SJSA1 (cell line): ENCODE data around the gene IFI27L1. TPM values are rescaled to one million over a fixed set of nuclear protein-coding genes. Genes with fewer than 3 reads are reported as not detected.

Experiments used
- DNase-seq, 2 experiments: peaks; one replicate each; pipeline ENCODE4 v3.0.0-alpha.2; 2015 to 2020; ENCODE audit warnings: low spot score in 2 of 2, low read depth in 1 of 2
- H3K27ac ChIP-seq: fragments of 250-450 bp; sonication (Bioruptor Pico); 2 replicates; pipeline ENCODE4 v1.5.1; 2020; ENCODE audit warnings: mild to moderate bottlenecking, moderate library complexity
- H3K27me3 ChIP-seq: fragments of 250-450 bp; sonication (Bioruptor Pico); replicated peaks from 2 replicates; pipeline ENCODE4 v1.5.1; 2020; ENCODE audit warnings: mild to moderate bottlenecking, moderate library complexity
- H3K36me3 ChIP-seq: fragments of 250-450 bp; sonication (Bioruptor Pico); 2 replicates; pipeline ENCODE4 v1.5.1; 2020; ENCODE audit warnings: mild to moderate bottlenecking
- H3K4me1 ChIP-seq: fragments of 250-450 bp; sonication (Bioruptor Pico); replicated peaks from 2 replicates; pipeline ENCODE4 v1.6.1; 2021; ENCODE audit warnings: mild to moderate bottlenecking
- H3K4me3 ChIP-seq: fragments of 250-450 bp; sonication (Bioruptor Pico); 2 replicates; pipeline ENCODE4 v1.5.1; 2020; ENCODE audit warnings: mild to moderate bottlenecking
- H3K9me3 ChIP-seq: fragments of 250-450 bp; sonication (Bioruptor Pico); replicated peaks from 2 replicates; pipeline ENCODE4 v1.5.1; 2020; ENCODE audit warnings: mild to moderate bottlenecking
- total RNA-seq: library from RNA; depleted of rRNA; stranded (reverse); fragments of >200 nt; shearing (Covaris generic); gene quantifications from 2 replicates; pipeline ENCODE4 v1.2.3, GENCODE V29; 2014; rRNA removed

IFI27L1 gene, protein sequence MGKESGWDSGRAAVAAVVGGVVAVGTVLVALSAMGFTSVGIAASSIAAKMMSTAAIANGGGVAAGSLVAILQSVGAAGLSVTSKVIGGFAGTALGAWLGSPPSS
- total RNA-seq, result 23.3 and 26.0 TPM in 2 replicates

DNA sequence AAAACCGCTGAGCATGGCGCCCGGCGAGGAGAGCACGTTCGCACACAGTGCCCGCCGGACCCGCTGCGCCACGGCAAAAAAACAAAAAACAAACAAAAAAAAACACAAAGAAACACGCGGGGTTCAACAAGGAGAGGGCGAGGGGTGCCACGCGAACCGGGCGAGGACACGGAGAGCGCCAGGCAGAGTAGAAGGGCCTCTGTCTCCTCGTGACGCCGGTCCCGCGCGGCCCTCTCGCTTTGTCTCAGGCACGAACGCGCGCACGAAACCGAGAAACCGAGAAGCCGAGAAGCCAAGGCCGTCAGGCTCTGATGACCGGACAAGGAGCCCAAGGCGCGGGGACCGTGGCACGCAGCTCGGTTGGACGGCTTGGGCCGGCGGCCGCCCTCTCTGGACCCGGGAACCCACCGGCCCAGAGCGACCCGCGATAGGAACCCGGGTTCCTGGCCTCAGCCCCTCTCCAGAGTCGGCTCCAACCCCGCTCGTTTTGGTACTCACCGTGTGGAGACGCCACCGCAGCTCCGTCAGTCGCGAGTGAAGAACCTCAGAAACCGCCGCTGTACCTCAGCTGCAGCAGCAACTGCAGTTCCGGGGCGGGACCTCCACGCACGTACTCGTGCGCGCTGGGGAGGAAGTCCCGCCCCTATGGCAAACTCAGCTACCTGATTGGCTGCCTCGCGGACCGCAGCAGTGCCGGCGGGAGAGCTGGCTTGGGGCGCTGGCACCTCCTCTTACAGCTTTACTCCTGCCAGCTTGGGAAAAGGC, at the start of gene IFI27L1, which contains the start of gene DDX24:
Gene IFI27L1, plus strand, starts transcription at position 690 of the 765 bp plus-strand sequence. CDS start 15,628 bp downstream, outside the sequence.
Gene DDX24, minus strand, starts transcription at position 582 of the 765 bp plus-strand sequence. CDS start 1,460 bp downstream, outside the sequence.
- peak within 1 kb of the TSS; percentile 72 for H3K27ac ChIP-seq
- H3K4me3 ChIP-seq, result peak within 1 kb of the TSS; percentile 82
- H3K36me3 ChIP-seq, result peaks cover 47% of the 10 kb centered on the region
- no peaks in the 10 kb centered on the region for H3K27me3 ChIP-seq
- H3K4me1 ChIP-seq, result peaks cover 17% of the 10 kb centered on the region
- DNase-seq, result peak; percentile 91 to 93
- peaks cover 2% of the 10 kb centered on the region; the same call in 1 of the 2 replicates for H3K9me3 ChIP-seq

- no peak overlapping the region for H3K27ac ChIP-seq
- no peak for DNase-seq
- no peak overlapping the region for H3K4me3 ChIP-seq
- H3K36me3 ChIP-seq, result no peaks in the 10 kb centered on the region
- H3K27me3 ChIP-seq, result no peaks in the 10 kb centered on the region
- no peaks in the 10 kb centered on the region for H3K9me3 ChIP-seq
- peaks cover 19% of the 10 kb centered on the region for H3K4me1 ChIP-seq
Observed at GRCh38 chr14:94031883-94032279, 49.2 kb upstream of the IFI27L1 start.

GRCh38 chr14:94034886-94035285, 46.2 kb upstream of the IFI27L1 start:
- H3K36me3 ChIP-seq, result no peaks in the 10 kb centered on the region
- no peak overlapping the region for H3K4me3 ChIP-seq
- no peaks in the 10 kb centered on the region for H3K4me1 ChIP-seq
- H3K27ac ChIP-seq, result no peak overlapping the region
- H3K27me3 ChIP-seq, result no peaks in the 10 kb centered on the region
- no peak for DNase-seq
- H3K9me3 ChIP-seq, result no peaks in the 10 kb centered on the region

DNA sequence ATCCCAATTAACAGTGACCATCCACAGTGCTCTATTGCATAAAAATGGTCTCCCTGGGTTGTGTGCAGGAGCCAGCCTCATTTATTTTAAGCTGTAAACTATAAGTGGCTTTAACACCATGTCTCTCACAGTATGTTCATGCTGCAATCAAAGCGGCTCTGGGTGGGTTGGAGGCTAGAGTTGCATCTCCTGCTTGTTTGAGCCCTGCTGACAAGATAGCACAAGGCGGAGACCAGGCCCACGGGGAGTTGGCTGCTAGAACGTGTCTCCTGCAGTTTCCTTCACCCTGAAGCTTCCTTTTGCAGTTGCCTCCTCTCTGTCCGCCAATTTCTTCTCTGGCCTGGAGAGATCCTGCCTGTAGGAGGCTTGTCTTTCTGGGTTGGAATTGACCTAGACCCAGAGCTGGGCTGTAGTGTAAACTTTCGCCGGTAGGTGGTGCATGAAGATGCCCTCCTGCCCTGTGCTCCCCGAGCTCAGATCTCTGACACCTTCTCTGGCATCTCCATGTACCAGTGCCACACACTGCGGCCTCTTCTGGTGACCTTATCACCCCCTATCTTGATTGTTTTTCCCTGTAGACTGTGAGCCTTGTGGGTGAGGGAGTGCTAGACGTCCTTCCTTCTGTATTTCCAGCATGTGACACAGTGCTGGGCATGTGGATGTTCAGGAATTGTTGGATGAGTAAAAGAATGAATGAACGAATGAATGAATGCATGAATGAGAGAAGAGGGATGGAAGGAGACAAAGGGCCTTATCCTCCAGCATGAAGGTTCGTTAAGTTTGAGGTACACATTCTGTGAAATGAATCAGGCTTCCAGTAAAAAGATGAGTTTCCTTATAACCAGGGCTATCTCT, 44.6 kb upstream of the IFI27L1 start:
- DNase-seq, result peak; percentile 42 to 62
- Histone ChIP-seq H3K36me3 (no peaks in the 10 kb centered on the region), H3K27me3 (no peaks in the 10 kb centered on the region)

DNA sequence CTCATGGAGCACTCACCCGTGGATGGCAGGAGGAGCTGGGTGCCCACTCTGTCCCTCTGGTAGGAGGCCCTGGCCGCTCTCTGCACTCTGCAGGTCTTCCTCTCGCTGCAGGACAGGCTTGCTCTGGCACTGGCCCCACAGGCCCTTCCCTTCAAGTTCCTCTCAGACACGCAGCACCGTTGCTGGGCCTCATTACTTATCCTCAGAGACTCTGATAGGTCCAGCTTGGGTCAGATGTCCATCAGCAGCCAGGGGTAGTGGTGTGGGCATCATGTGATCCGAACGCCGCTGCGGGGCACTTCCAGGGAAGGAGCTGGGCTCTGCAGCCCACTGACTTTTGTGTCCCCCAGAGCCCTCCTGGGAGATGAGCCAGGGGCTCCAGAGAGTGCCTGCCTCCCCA, 43.2 kb upstream of the IFI27L1 start:
- no peak for DNase-seq
- H3K4me1 ChIP-seq, result no peaks in the 10 kb centered on the region
- no peaks in the 10 kb centered on the region for H3K36me3 ChIP-seq
- H3K27ac ChIP-seq, result no peak overlapping the region
- no peak overlapping the region for H3K4me3 ChIP-seq
- no peaks in the 10 kb centered on the region for H3K9me3 ChIP-seq
- H3K27me3 ChIP-seq, result no peaks in the 10 kb centered on the region

More for the DNA sequence above, 44.6 kb upstream of the IFI27L1 start:
- Histone ChIP-seq H3K9me3 (no peaks in the 10 kb centered on the region), H3K27ac (no peak overlapping the region), H3K4me3 (no peak overlapping the region), H3K4me1 (no peaks in the 10 kb centered on the region)

DNA sequence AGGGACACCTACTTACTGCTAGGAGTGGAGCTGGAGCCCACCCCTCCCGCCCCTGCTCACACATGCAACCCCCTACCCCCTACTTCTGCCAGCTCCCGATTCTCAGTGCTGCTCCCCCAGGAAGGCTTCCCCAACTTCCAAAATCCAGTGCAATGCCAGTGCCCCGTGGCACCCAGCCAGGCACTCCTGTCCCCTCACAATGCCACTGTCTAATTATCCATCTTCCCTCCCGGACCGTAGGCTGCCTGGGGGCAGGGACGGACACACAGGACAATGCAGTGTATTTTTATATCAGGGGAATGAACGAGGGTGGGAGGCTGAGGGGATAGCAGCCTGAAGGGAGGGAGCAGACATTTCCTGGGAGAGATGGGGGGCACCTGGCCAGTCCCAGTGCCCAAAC, 42.6 kb upstream of the IFI27L1 start:
- no peak overlapping the region for H3K27ac ChIP-seq
- H3K27me3 ChIP-seq, result no peaks in the 10 kb centered on the region
- H3K9me3 ChIP-seq, result no peaks in the 10 kb centered on the region
- no peaks in the 10 kb centered on the region for H3K36me3 ChIP-seq
- no peaks in the 10 kb centered on the region for H3K4me1 ChIP-seq
- no peak overlapping the region for H3K4me3 ChIP-seq
- no peak for DNase-seq

DNA sequence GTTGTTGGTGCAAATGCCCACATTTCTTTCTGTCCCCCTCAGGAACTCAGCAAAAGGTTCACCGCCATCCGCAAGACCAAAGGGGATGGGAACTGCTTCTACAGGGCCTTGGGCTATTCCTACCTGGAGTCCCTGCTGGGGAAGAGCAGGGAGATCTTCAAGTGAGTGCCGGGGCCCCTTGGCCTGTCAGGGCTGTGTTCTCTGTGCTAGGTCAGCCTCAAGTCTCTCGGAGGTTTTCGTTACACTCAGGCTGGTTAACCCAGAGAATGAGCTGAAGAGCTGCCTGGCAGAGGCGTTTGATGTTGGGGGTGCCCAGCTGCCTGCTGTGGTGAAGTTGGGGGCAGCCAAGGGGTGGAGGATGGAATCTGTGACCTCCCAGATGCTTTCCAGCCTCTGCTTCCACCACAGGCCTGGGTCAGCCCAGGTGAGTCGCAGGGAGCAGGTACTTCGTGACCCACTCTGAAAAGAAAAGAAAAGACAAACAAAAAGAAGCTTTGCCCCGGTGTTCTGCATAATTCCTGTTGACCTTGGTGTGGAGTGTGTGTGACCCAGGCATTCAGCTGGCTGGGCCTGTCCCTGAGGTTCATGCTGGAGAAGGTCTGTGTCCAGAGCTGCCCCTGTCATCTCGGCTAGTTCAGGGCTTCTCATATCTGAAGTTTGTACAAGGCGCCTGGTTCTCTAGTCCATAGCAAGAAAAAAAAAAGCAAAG, 42.0 kb upstream of the IFI27L1 start:
- H3K4me1 ChIP-seq, result no peaks in the 10 kb centered on the region
- H3K27me3 ChIP-seq, result no peaks in the 10 kb centered on the region
- H3K4me3 ChIP-seq, result no peak overlapping the region
- H3K27ac ChIP-seq, result no peak overlapping the region
- no peak for DNase-seq
- H3K36me3 ChIP-seq, result no peaks in the 10 kb centered on the region
- H3K9me3 ChIP-seq, result no peaks in the 10 kb centered on the region

GRCh38 chr14:94040247-94040646, 40.9 kb upstream of the IFI27L1 start:
- Histone ChIP-seq H3K4me3 (no peak overlapping the region), H3K27me3 (no peaks in the 10 kb centered on the region), H3K4me1 (no peaks in the 10 kb centered on the region), H3K9me3 (no peaks in the 10 kb centered on the region), H3K36me3 (0 out of 2 replicates have a peak, but pooled peaks cover 5% of the 10 kb centered on the region), H3K27ac (no peak overlapping the region)
- DNase-seq, result no peak

DNA sequence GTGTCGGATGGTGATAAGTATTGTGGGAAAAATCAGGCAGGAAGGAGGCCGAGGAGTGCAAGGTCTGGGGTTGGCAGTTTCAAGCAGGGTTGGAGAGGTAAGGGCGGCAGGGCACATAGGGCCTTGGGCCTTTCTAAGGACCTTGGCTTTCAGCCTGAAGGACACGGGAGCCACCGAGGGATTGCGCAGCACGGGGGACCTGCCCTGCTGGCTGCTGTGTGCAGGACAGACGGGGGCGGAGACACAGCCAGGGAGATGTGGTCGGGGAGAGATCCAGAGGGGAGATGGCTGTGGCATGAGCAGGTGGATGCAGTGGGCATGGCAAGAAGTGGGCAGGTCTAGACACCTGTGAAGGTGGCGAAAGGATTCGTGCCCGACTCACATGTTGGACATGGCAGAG, 40.3 kb upstream of the IFI27L1 start:
- Histone ChIP-seq H3K4me3 (no peak overlapping the region), H3K27me3 (no peaks in the 10 kb centered on the region), H3K36me3 (peaks cover 10% of the 10 kb centered on the region), H3K27ac (no peak overlapping the region), H3K9me3 (no peaks in the 10 kb centered on the region), H3K4me1 (no peaks in the 10 kb centered on the region)
- no peak for DNase-seq

DNA sequence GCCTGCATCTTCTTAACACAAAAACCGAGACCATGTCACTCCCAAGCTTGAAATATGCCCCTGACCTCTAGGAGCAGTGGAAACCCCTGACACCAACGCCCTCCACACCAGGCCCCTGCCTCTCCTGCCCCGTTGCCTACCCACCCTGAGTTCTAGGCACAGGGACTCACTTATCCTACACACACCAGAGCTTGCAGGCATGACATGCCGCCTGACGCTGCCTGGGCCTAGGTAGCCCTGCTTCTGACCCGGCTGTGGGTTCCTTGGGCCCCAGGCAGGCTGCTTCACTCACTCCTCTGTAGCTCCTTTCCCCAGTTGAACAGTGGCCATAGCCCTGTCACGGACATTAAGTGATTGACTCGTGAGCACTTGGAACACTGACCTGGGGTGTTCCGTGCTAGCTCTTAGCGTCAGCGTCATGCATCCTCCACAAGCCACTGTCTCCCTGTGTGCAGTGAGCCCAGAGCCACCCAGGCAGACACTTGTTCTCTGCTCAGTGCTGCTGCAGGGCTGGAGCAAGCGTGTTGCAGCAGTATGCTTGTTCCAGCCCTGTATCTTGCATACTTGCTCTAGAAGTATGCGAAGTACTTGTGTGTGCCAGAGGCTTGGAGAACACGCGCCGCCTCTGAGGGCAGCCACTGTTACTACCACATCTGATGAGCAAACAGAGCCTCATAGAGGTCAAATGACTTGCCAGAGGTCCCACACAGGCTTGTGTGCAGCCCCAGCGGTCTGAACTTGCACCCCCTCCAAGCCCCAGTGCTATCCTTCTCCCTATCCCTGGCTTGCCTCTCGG, 39.4 kb upstream of the IFI27L1 start:
- Histone ChIP-seq H3K36me3 (peaks cover 16% of the 10 kb centered on the region), H3K27ac (no peak overlapping the region), H3K9me3 (no peaks in the 10 kb centered on the region), H3K4me1 (no peaks in the 10 kb centered on the region), H3K27me3 (no peaks in the 10 kb centered on the region), H3K4me3 (no peak overlapping the region)
- DNase-seq, result no peak

DNA sequence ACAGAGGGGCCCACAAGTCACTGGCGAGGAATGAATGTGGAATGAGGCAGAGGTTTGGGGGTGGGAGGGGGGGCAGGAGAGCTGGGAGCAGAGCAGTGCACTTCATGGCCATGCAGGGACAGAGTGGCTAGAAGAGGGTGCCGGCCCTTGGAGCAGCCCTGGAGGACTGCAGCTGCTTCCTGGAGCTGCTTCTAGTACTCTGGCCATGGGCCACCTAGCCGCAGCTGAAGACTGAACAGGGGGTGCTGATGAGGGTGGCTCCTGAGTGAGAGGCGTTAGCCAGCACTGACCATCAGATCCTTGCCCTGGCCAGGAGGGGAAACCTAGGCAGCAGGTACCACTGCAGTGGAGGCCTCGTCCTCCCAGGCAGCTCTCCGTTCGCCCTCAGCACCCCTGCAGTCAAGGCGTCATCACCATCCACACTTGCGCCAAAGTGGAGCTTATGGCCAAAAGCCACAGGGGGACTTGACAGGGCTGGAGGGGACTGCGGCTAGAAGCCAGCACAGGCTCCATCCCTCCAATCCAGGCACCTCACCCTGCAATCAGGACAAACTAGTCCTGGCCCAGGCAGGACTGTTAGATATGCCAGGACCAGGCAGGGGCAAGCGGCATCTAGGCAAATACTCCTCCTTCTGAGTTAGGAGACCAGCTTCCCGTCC, 38.5 kb upstream of the IFI27L1 start:
- H3K4me1 ChIP-seq, result no peaks in the 10 kb centered on the region
- peaks cover 24% of the 10 kb centered on the region for H3K36me3 ChIP-seq
- H3K9me3 ChIP-seq, result no peaks in the 10 kb centered on the region
- no peak overlapping the region for H3K27ac ChIP-seq
- no peaks in the 10 kb centered on the region for H3K27me3 ChIP-seq
- no peak overlapping the region for H3K4me3 ChIP-seq
- no peak for DNase-seq

DNA sequence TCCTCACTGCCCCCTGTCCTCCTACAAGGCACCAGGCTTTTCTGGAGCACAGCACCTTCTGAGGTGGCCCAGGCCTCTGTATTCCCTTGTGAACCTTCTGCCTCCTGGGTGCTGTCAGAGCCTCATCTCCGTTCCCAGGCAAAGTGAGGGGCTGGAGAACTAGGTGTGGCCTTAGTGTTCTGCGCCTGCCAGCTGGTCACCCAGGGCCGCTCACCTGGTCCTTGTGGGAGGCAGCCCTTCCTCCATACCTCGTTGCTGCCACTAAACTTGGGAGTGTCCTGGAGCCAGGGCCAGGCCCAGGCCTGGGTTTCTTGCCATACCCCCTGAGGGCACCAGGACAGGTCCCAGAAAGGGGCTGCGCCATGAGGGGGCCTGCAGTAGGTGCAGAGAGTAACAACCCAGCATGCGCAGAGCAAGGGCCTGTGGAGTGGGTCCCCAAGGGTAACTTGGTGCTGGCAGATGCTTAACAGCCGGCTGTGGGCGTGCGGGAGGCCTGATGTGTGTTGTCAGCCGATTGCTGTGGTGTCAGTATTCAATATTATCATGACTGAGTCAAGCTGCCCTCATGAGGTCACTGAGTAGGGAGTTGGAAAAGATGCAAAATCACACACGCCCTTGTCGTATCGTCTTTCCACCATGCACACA, 37.9 kb upstream of the IFI27L1 start:
- DNase-seq, result no peak
- H3K4me1 ChIP-seq, result no peaks in the 10 kb centered on the region
- H3K4me3 ChIP-seq, result no peak overlapping the region
- H3K36me3 ChIP-seq, result peaks cover 31% of the 10 kb centered on the region
- H3K27ac ChIP-seq, result no peak overlapping the region
- no peaks in the 10 kb centered on the region for H3K27me3 ChIP-seq
- H3K9me3 ChIP-seq, result no peaks in the 10 kb centered on the region
